WI38 (cell line): ENCODE results near the gene COLQ.

ENCODE experiments used
- H3K4me3 ChIP-seq: 2 replicates; pipeline ENCODE4 v1.5.1; 2011; ENCODE audit warnings: low read depth, mild to moderate bottlenecking, control low read depth, low read length
- TF ChIP-seq, protein P1 (sequence below): IDR thresholded peaks from 2 replicates; pipeline ENCODE4 v1.5.1; 2012; ENCODE audit warnings: low read depth, mild to moderate bottlenecking, control low read depth, low read length

The COLQ gene

DNA sequence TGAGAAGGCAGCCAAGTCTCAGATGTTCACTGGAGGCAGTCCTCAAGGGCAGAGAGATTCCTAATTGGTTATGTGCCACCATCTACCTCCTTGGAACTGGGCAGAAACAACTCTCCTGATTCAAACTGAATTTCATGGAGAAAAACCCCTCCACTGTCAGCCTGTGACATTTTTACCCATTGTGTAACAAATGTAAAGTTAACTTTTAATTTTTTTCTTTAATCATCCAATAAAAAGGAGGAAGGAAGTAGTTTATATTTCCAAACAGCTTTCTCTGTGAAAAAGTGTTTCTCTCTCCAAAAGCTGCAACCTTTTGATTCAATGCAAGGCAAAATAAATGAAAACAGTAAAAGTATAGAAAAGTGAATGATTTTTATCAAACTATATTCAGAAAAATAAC is 510 bp upstream of the COLQ start:
- TF ChIP-seq, protein P1, sequence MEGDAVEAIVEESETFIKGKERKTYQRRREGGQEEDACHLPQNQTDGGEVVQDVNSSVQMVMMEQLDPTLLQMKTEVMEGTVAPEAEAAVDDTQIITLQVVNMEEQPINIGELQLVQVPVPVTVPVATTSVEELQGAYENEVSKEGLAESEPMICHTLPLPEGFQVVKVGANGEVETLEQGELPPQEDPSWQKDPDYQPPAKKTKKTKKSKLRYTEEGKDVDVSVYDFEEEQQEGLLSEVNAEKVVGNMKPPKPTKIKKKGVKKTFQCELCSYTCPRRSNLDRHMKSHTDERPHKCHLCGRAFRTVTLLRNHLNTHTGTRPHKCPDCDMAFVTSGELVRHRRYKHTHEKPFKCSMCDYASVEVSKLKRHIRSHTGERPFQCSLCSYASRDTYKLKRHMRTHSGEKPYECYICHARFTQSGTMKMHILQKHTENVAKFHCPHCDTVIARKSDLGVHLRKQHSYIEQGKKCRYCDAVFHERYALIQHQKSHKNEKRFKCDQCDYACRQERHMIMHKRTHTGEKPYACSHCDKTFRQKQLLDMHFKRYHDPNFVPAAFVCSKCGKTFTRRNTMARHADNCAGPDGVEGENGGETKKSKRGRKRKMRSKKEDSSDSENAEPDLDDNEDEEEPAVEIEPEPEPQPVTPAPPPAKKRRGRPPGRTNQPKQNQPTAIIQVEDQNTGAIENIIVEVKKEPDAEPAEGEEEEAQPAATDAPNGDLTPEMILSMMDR, result no peak
- no peak overlapping the region for H3K4me3 ChIP-seq

DNA sequence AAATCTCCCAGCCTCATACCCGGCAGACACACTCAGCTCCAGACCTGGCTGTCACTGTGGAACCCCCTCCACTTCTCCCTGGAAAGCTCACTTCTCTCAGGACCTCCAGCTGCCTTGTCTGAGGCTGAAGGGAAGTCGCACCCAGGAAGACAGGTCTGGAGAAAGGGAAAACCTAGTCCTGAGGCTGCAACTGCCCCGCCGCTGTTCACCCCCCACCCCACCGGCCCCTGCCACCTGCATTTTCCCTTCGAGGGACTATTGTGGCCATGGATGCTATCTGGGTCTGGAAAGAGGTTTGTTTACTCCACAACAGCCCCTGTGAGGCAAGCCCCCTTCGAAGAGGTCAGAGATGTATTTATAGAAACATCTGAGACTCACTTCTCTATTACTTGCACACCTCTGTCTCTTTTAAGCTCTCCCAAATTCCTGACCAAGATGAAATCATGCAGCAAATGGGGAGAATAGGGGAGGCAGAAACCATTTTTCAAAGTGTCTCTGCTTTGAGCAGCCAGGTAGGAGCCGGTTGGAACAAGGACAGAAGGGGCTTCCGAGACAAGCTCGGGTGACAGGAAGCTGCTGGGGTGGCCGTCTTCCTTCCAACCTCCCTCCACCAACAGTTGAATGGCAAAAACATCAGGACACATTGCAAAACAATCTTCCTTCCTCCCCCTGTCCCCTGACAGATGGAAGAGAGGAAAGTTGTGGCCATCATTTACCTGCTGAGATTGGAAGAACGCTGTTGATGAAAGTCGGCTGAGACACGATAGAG is 518 bp downstream of the COLQ start:
- TF ChIP-seq, protein P1, result no peak
- H3K4me3 ChIP-seq, result no peak overlapping the region

DNA sequence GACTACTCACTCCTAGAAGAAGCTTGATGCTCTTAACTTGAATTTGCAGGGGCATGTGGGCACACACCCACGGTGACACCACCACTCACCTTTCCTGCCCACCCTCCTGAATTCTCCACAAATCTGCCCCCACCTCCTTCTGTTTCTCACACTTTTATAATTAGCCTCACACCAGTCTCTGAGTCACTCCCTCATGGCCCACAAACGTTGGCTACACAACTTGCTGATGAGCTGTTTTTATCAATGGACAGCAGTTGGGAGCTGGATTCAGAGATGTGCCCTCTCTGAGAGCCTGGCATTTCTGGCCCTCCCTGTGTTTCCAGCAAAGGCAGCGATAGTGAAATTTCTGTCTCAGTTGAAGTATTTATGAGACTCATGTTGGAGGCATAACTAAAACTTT is 1.3 kb downstream of the COLQ start:
- TF ChIP-seq, protein P1, result no peak
- H3K4me3 ChIP-seq, result no peak overlapping the region

DNA sequence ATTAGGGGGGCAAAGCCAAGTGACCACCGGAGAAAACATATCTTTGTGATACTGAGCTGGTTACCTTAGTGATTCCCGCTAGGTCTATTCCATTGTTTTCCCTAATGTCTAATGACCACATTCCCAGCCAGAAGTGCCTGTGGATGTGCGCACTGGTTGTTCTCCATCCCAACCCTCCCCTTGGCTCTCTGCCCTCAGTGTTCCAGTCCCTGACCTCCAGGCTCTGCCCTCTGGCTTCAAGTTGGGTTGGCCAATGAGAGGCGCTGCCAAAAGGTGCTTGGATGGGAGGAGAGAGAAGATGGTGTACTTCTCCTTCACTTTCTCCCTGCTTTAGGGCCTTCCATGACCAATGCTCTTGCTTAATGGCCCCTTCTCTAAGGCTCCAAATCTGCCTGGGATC is 2.4 kb downstream of the COLQ start:
- no peak overlapping the region for H3K4me3 ChIP-seq
- TF ChIP-seq, protein P1, result no peak

DNA sequence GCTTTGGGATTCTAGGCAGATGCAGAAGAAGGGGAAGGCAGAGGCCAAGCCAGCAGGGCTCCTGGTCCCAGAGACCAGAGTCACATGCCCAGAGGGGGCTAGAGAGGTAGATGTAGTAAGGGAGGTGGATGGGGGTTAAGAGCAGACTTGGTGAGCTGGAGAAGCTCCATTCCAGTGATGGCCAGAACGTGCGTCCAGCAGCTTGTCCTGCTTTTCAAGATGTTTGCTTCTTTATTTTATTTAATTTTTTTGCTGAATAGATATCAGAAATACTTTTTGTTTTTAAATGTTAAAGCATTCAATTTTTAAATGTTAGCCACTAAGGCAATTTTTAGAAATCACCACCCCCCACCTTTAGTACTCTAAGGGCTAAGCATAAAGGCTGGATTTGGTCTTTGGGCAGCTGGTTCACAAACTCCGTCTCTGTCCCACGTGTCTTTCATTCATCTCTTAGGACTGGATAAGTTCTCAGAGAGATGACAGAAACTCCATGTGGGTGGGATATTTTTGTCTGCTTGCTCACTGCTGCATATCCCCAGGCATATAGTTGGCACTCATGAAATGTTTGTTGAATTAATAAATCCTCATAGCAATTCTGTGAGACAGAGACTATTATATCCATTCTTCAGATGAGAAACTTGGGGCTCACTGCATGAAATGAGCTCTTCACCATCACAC is 6.7 kb downstream of the COLQ start:
- H3K4me3 ChIP-seq, result no peak overlapping the region
- TF ChIP-seq, protein P1, result no peak

DNA sequence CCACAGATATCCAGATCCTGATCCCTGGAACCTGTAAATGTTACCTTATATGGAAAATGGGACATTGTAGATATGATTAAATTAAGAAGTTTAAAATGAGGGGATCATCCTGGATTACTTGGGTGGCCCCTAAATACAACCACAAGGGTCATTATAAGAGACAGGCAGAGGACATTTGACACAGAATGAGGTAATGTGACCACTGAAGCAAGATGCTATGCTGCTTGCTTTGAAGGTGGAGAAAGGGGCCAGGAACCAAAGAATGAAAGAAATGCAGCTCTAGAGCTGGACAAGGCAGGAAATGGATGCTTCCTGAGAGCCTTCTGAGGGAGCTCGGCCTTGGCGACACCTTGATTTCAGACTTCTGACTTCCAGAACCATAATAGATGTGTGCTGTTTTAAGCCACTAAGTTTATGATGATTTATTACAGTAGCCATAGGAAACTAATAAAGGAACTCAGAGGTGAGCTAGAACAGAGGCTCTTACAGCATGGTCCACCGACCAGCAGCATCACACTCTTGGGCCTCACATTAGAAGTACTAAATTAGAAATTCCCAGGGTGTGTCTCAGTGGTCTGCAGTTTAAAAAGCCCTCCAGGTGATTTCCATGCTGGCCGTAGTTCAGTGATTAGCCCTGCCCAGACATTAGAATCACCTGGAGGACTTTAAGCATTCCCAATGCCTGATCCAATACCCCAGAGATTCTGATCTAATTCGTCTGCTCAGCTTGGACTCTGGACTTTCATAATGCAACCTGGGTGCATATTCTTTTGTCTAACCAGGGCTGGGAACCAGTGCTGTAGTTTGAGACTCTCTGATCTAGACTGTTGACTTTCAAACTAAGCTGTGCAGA is 7.5 kb downstream of the COLQ start:
- no peak overlapping the region for H3K4me3 ChIP-seq
- TF ChIP-seq, protein P1, result no peak

DNA sequence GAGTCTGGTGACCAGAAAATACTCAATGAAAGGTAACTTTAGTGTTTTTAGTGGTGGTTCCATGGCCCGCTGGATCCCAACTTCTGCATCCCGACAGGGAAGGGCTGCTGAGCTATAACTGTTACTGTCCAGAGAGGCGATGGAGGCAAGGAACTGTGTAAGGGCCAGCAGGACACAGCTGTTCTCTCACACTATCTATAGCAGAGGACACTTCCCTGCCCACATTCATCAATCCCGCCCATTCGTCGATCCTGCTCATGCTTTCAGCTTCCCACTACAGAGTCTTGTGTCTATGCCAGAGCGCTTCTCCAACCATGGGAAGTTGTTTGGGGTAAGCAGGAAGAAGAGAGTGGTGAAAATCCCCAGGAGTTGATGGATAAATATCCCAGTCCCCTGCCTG is 8.4 kb downstream of the COLQ start:
- TF ChIP-seq, protein P1, result no peak
- no peak overlapping the region for H3K4me3 ChIP-seq
